ENCODE results near the gene KIF18A. TPM values are rescaled to one million over a fixed set of nuclear protein-coding genes. Genes with fewer than 3 reads are reported as not detected.

Gene KIF18A
- total and polyA plus RNA-seq, 2 of the 13 experiments (the other 11 are each of a cell fraction or from before 2014, with no cell fraction given), result 3.4 to 14.4 TPM

DNA sequence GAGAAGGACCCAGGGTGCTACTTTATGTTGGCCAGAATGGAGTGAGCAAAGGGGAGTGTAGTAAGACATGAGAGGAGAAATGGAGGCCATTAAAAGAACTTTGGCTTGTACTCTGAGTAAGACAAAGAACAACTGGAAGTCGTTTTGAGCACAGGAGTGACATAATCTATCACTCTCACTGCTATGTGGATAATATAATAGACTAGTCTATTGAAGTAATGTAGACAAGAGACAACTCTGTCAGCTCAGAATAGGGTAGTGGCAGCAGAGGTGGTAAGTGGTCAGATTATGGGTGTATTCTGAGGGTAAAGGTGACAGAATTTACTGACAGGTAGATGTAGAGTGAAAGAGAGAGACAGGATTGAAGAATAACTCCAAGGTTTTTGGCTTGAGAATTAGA lies 8.2 kb downstream of the KIF18A start:
- intact Hi-C loops (cut with micrococcal nuclease; ENCODE audit: unreplicated experiment), result no loop called here
- ChIA-PET POLR2A (no interaction called here), CTCF (ENCODE audit: low intra/inter-chr PET ratio, low total read pairs) (no interaction called here)
- Histone ChIP-seq H3K36me3 (replicated peaks in 1 of 2; ENCODE audit: control insufficient read depth in 1 of 2, insufficient read depth in 2 of 2, low read length in 2 of 2) (peaks cover 0 to 5% of the 10 kb centered on the region in 2 experiments; a peak in 1 of 5 replicates), H3K9me3 (ENCODE audit: low read length) (no peaks in the 10 kb centered on the region), H3K27ac (ENCODE audit: extremely low read length, insufficient read depth, low read length) (no peak overlapping the region), H3K27me3 (ENCODE audit: control insufficient read depth in 1 of 2, insufficient read depth in 2 of 2, low read length in 2 of 2) (no peaks in the 10 kb centered on the region), H3K4me2 (ENCODE audit: low read depth, low read length) (no peak overlapping the region), H3K9ac (ENCODE audit: insufficient read depth, low read depth, low read length) (no peak overlapping the region), H3K4me3 (replicated peaks in 1 of 3; ENCODE audit: insufficient read depth in 1 of 3, low read depth in 2 of 3, low read length in 3 of 3) (no peak overlapping the region), H3K4me1 (ENCODE audit: insufficient read depth, low read length) (peaks cover 39% of the 10 kb centered on the region), H3K79me2 (ENCODE audit: insufficient read depth, low read length) (peaks cover 50% of the 10 kb centered on the region), H2AFZ (ENCODE audit: low read length) (peak overlapping the region; percentile 18), H4K20me1 (ENCODE audit: insufficient read depth, low read length) (no peaks in the 10 kb centered on the region)
- ATAC-seq, result no peak
- FAIRE-seq, result no peak
- in situ Hi-C loops (cut with HindIII; ENCODE audit: extremely low pct_ligation_motif_present, low pct_unique_long_range_greater_than_20kb), result no loop called here
- DNase-seq (ENCODE audit: low spot score), result no peak
- TF ChIP-seq, protein P1, sequence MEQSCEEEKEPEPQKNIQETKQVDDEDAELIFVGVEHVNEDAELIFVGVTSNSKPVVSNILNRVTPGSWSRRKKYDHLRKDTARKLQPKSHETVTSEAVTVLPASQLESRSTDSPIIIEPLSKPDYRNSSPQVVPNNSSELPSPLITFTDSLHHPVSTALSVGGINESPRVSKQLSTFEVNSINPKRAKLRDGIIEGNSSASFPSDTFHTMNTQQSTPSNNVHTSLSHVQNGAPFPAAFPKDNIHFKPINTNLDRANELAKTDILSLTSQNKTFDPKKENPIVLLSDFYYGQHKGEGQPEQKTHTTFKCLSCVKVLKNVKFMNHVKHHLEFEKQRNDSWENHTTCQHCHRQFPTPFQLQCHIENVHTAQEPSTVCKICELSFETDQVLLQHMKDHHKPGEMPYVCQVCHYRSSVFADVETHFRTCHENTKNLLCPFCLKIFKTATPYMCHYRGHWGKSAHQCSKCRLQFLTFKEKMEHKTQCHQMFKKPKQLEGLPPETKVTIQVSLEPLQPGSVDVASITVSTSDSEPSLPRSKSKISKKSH (CRISPR knock-in tag; IDR thresholded peaks at IDR 0.05; ENCODE audit: borderline replicate concordance), result no peak
- TF ChIP-seq LBX2 (CRISPR knock-in tag; IDR thresholded peaks at IDR 0.05; ENCODE audit: borderline replicate concordance), result no peak
- TF ChIP-seq GATAD1 (CRISPR knock-in tag; IDR thresholded peaks at IDR 0.05), result no peak
- TF ChIP-seq, protein P2, sequence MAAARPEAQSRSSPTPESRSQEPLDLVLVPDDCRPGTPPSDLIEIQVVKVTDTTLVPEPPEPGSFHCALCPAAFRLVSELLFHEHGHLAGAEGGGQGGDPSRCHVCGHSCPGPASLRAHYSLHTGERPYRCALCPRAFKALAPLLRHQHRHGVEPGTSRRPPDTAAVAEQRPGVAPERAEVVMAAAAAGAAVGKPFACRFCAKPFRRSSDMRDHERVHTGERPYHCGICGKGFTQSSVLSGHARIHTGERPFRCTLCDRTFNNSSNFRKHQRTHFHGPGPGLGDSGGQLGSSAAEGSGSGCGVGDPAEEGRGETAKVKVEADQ (CRISPR knock-in tag; IDR thresholded peaks at IDR 0.05; ENCODE audit: borderline replicate concordance), result no peak
- TF ChIP-seq ATF5 (CRISPR knock-in tag; IDR thresholded peaks at IDR 0.05; ENCODE audit: low read depth), result no peak
- TF ChIP-seq, protein P3, sequence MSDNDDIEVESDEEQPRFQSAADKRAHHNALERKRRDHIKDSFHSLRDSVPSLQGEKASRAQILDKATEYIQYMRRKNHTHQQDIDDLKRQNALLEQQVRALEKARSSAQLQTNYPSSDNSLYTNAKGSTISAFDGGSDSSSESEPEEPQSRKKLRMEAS (IDR thresholded peaks at IDR 0.05), result no peak
- TF ChIP-seq SKI (IDR thresholded peaks at IDR 0.05; ENCODE audit: partially characterized antibody), result no peak
- no peak for TF ChIP-seq AKAP8 (CRISPR knock-in tag; IDR thresholded peaks at IDR 0.05)
- TF ChIP-seq MTA3 (CRISPR knock-in tag; IDR thresholded peaks at IDR 0.05), result no peak
- TF ChIP-seq ZSCAN31 (CRISPR knock-in tag; IDR thresholded peaks at IDR 0.05; ENCODE audit: low read depth), result no peak
- no TSS peak for BruUV-seq (replicated peaks)
- 70% methylated on average over 1 of the region's 1 CpG for WGBS (ENCODE audit: low lambda C conversion rate)
